GM12878 (cell line): ENCODE data around the gene HIVEP2. TPM values are rescaled to one million over a fixed set of nuclear protein-coding genes. Genes with fewer than 3 reads are reported as not detected.

Experiments
- ATAC-seq: fragments of 200-7000 bp; cut with Tn5 transposase; 3 replicates; pipeline ENCODE4 v1.9.1; 2020; ENCODE audit warnings: mild to moderate bottlenecking, moderate library complexity
- BruUV-seq: library from RNA; stranded (reverse); fragments of 400-500 nt; replicated peaks from 2 replicates; lab custom pipeline; 2021; lab: Mats Ljungman, UMichigan
- CTCF ChIA-PET: fragments of 300-600 bp; sonication (Branson Sonifier 250); formaldehyde crosslinking; extraction: SDS; loops from one replicate; lab custom pipeline; 2021; ENCODE audit warnings: inconsistent platforms; lab: Yijun Ruan, JAX
- POLR2A ChIA-PET: fragments of 350-600 bp; formaldehyde crosslinking; extraction: SDS; loops from one replicate; lab custom pipeline; 2021; ENCODE audit warnings: inconsistent platforms; lab: Charles Lee
- RAD21 ChIA-PET: fragments of 300-600 bp; sonication (Branson Sonifier 250); formaldehyde crosslinking; loops from one replicate; lab custom pipeline; 2023; ENCODE audit warnings: antibody characterized with exemption; ENCODE audit not compliant: unreplicated experiment; lab: Charles Lee
- SMC1A ChIA-PET: fragments of 300-600 bp; sonication (Branson Sonifier 250); formaldehyde crosslinking; loops from one replicate; lab custom pipeline; 2023; ENCODE audit not compliant: unreplicated experiment, uncharacterized antibody; lab: Charles Lee
- DNase-seq: peaks from one replicate; pipeline ENCODE4 v3.0.0-alpha.2; 2011; ENCODE audit warnings: low read depth, low spot score
- FAIRE-seq: peaks from 3 replicates; lab custom pipeline; 2011; peaks lifted over from hg19 to GRCh38; lab: Jason Lieb, UNC
- H2AFZ ChIP-seq: 2 replicates; pipeline ENCODE4 v1.6.0; 2011; ENCODE audit warnings: low read depth, low read length, control low read depth; ENCODE audit not compliant: control insufficient read depth
- H3K27ac ChIP-seq: 2 replicates; pipeline ENCODE4 v1.5.1; 2011; ENCODE audit warnings: control low read depth; ENCODE audit not compliant: control insufficient read depth, insufficient read depth
- H3K27me3 ChIP-seq, 2 experiments: replicated peaks in 1 of 2; 2 replicates each; pipeline versions ENCODE4 v1.6.0 to v1.6.1; 2011; ENCODE audit warnings: low read length in 1 of 2; ENCODE audit not compliant: control insufficient read depth in 2 of 2, insufficient read depth in 2 of 2
- H3K36me3 ChIP-seq, 2 experiments: 2 replicates each; pipeline ENCODE4 v1.5.1; 2011; ENCODE audit warnings: low read length in 1 of 2; ENCODE audit not compliant: control insufficient read depth in 2 of 2, insufficient read depth in 2 of 2
- H3K4me1 ChIP-seq: 2 replicates; pipeline ENCODE4 v1.6.1; 2011; ENCODE audit warnings: mild to moderate bottlenecking, low read length, moderate library complexity, mixed read lengths; ENCODE audit not compliant: control insufficient read depth, insufficient read depth
- H3K4me2 ChIP-seq: 2 replicates; pipeline ENCODE4 v1.6.0; 2011; ENCODE audit warnings: control low read depth; ENCODE audit not compliant: control insufficient read depth, insufficient read depth
- H3K4me3 ChIP-seq: fragments of 200-600 bp; sonication (generic); 2 replicates; pipeline ENCODE4 v1.5.1; 2016
- H3K79me2 ChIP-seq: 2 replicates; pipeline ENCODE4 v1.6.0; 2011; ENCODE audit warnings: low read length; ENCODE audit not compliant: control insufficient read depth, insufficient read depth
- H3K9ac ChIP-seq: 2 replicates; pipeline ENCODE4 v1.8.0; 2011; ENCODE audit warnings: low read length, control low read depth, mixed read lengths; ENCODE audit not compliant: control insufficient read depth, insufficient read depth
- H3K9me3 ChIP-seq: replicated peaks from 3 replicates; pipeline ENCODE4 v1.5.1; 2011; ENCODE audit warnings: mild to moderate bottlenecking, low read length; ENCODE audit not compliant: control insufficient read depth, insufficient read depth
- H4K20me1 ChIP-seq: 2 replicates; pipeline ENCODE4 v1.6.0; 2011; ENCODE audit not compliant: control insufficient read depth, insufficient read depth
- CBFB ChIP-seq: IDR thresholded peaks from 2 replicates; pipeline ENCODE4 v1.6.1; 2016; ENCODE audit warnings: antibody characterized with exemption, low read depth
- E4F1 ChIP-seq: fragments of 450-650 bp; IDR thresholded peaks from 2 replicates; pipeline ENCODE4 v1.6.1; 2018; ENCODE audit warnings: borderline replicate concordance, mild to moderate bottlenecking; ENCODE audit not compliant: partially characterized antibody
- MEF2B ChIP-seq: fragments of 450-650 bp; IDR thresholded peaks from 2 replicates; pipeline ENCODE4 v1.6.1; 2018; ENCODE audit warnings: mild to moderate bottlenecking, moderate library complexity; ENCODE audit not compliant: partially characterized antibody, poor library complexity, severe bottlenecking
- MXI1 ChIP-seq: fragments of 150-350 bp; IDR thresholded peaks from 2 replicates; pipeline ENCODE4 v1.6.1; 2011; ENCODE audit warnings: low read depth, mild to moderate bottlenecking, inconsistent platforms, low read length, improper control_type of control experiment
- RAD21 ChIP-seq: IDR thresholded peaks from 2 replicates; pipeline ENCODE4 v1.6.1; 2011; ENCODE audit warnings: mild to moderate bottlenecking, low read depth, low read length, moderate library complexity; ENCODE audit not compliant: insufficient read depth
- REST ChIP-seq: IDR thresholded peaks from 2 replicates; pipeline ENCODE4 v1.6.1; 2012; ENCODE audit warnings: mild to moderate bottlenecking, low read depth, low read length
- SKIL ChIP-seq: fragments of 450-650 bp; IDR thresholded peaks from 2 replicates; pipeline ENCODE4 v1.6.1; 2017; ENCODE audit warnings: mild to moderate bottlenecking, low read depth, inconsistent platforms; ENCODE audit not compliant: poor library complexity, severe bottlenecking
- SREBF1 ChIP-seq: IDR thresholded peaks from 2 replicates; pipeline ENCODE4 v1.6.1; 2012; ENCODE audit warnings: mild to moderate bottlenecking, low read length
- STAT1 ChIP-seq: fragments of 450-650 bp; conservative IDR thresholded peaks from 2 replicates; pipeline ENCODE4 v1.6.1; 2014; ENCODE audit warnings: antibody characterized with exemption, mild to moderate bottlenecking
- TCF3 ChIP-seq: IDR thresholded peaks from 2 replicates; pipeline ENCODE4 v1.6.1; 2012; ENCODE audit warnings: low read depth, mild to moderate bottlenecking, low read length, borderline replicate concordance; ENCODE audit not compliant: insufficient read depth
- USF2 ChIP-seq: IDR thresholded peaks from 2 replicates; pipeline ENCODE4 v1.6.1; 2011; ENCODE audit warnings: low read depth, low read length, improper control_type of control experiment, borderline replicate concordance
- WGBS: methylation state at CpG from one replicate; pipeline ENCODE4 v1.1.6; 2016; ENCODE audit warnings: low lambda C conversion rate; ENCODE audit not compliant: insufficient replicate concordance, insufficient coverage; ENCODE audit errors: missing lambda C conversion rate; 5-methylcytosine and 5-hydroxymethylcytosine counted together
- in situ Hi-C: fragments of 300-500 bp; cut with MboI; formaldehyde crosslinking; loops from 9 replicates; pipeline ENCODE4 v1.14.3; 2018; ENCODE audit warnings: mixed read lengths
- intact Hi-C: fragments of 100-400 bp; cut with micrococcal nuclease; formaldehyde crosslinking; loops from one replicate; pipeline ENCODE4 v1.14.2; 2022; ENCODE audit not compliant: unreplicated experiment
- polyA plus RNA-seq, 11 experiments: library from polyadenylated mRNA; depleted of rRNA in 4 of 11; unstranded in 6 of 11; stranded (reverse) in 5 of 11; fragments of >200 nt; fragmentation: Nextera tagmentation in 4 of 11; fragmentation: Illumina TruSeq in 1 of 11; extraction: Ambion mirVana in 4 of 11; extraction: Trizol in 1 of 11; gene quantifications; 1 replicate in 1 of 11; 2 replicates in 10 of 11; pipeline versions ENCODE4 v1.2.1 to v1.2.3, GENCODE V29; 2011 to 2016; ENCODE audit warnings: inconsistent platforms in 2 of 11, missing spikeins in 2 of 11, low read depth in 1 of 11
- total RNA-seq, 4 experiments: library from RNA; depleted of rRNA in 3 of 4; stranded (reverse); fragments of >200 nt in 3 of 4; fragmentation: Illumina TruSeq in 1 of 4; extraction: Trizol in 1 of 4; gene quantifications; 2 replicates each; pipeline versions ENCODE4 v1.2.1 to v1.2.3, GENCODE V29; 2013 to 2021

HIVEP2 gene
- total and polyA plus RNA-seq, 10 of the 15 experiments (the other 5 are each of a cell fraction or from before 2014, with no cell fraction given) = 1.2 to 15.7 (median 10.2) TPM

GRCh38 chr6:142946924-142947713, 2.1 kb upstream of the HIVEP2 start:
- no peak for FAIRE-seq
- ChIA-PET SMC1A (interaction anchor here (0.8 to 1.6 kb wide), 9 partner anchors 14 to 158 kb away, joined by 3 to 7 read pairs (median 3); no protein-coding TSS in a partner anchor), CTCF (interaction anchor here (1.2 to 1.3 kb wide), 2 partner anchors 123 to 128 kb away, joined by 3 read pairs; no protein-coding TSS in a partner anchor), RAD21 (interaction anchor here (0.8 to 2.7 kb wide), 14 partner anchors 8 to 248 kb away, joined by 3 to 22 read pairs (median 5); no protein-coding TSS in a partner anchor), POLR2A (interaction anchor here (0.9 to 1.6 kb wide), 10 partner anchors 12 to 149 kb away, joined by 3 to 4 read pairs (median 3); partner anchors contain the start of gene AIG1)
- peak; percentile 68 for ATAC-seq
- Histone ChIP-seq H3K27me3 (no peaks in the 10 kb centered on the region), H3K9me3 (no peaks in the 10 kb centered on the region), H2AFZ (peak overlapping the region; percentile 78), H3K27ac (peak overlapping the region; percentile 98), H3K79me2 (peaks cover 44% of the 10 kb centered on the region), H3K4me2 (peak overlapping the region; percentile 95), H4K20me1 (no peaks in the 10 kb centered on the region), H3K4me3 (peak overlapping the region; percentile 94), H3K9ac (peak overlapping the region; percentile 97), H3K4me1 (peaks cover 10% of the 10 kb centered on the region; the same call in 1 of the 2 replicates), H3K36me3 (no peaks in the 10 kb centered on the region)
- no TSS peak for BruUV-seq
- in situ Hi-C loops (no loop called here), intact Hi-C loops (loop anchor here (1.0 to 10.0 kb wide), 11 partner anchors 34 to 478 kb away; partner anchors contain the start of gene AIG1)
- 1% methylated on average over 77 of the region's 77 CpGs for WGBS
- DNase-seq = no peak
- TF ChIP-seq CBFB (peak; percentile 58; the same call in 1 of the 2 replicates), TCF3 (0 out of 2 replicates have a peak, but pooled peaks have one; percentile 22), RAD21 (no peak), STAT1 (no peak), USF2 (no peak), REST (no peak), SKIL (no peak), E4F1 (no peak), MXI1 (peak; percentile 61; the same call in 1 of the 2 replicates), MEF2B (peak; percentile 40), SREBF1 (peak; percentile 24; the same call in 1 of the 2 replicates)
